Fibroblast of the aortic adventitia (primary cell): Measurements from ENCODE around the gene ACOT6. TPM values are rescaled to one million over a fixed set of nuclear protein-coding genes. Genes with fewer than 3 reads are reported as not detected.
"Not testable (repeated sequence)": the region's sequence is repeated elsewhere in the genome, so short reads cannot be mapped to it uniquely, and the experiment has no call there.

ENCODE experiments used
- DNase-seq: peaks from one replicate; pipeline ENCODE4 v3.0.0-alpha.2; 2010; ENCODE audit warnings: low read depth
- H3K4me3 ChIP-seq: 2 replicates; pipeline ENCODE4 v1.5.1; 2011; ENCODE audit warnings: low read depth, mild to moderate bottlenecking, control low read depth, low read length, moderate library complexity
- CTCF ChIP-seq: IDR thresholded peaks from 2 replicates; pipeline ENCODE4 v1.5.1; 2011; ENCODE audit warnings: mild to moderate bottlenecking, low read length, control low read depth, inconsistent platforms; ENCODE audit not compliant: insufficient read depth
- total RNA-seq: library from RNA; depleted of rRNA; stranded (reverse); fragments of >200 nt; gene quantifications from 2 replicates; pipeline ENCODE4 v1.2.3, GENCODE V29; 2012; ENCODE audit warnings: low replicate concordance

The ACOT6 gene
- not detected in 2 replicates for total RNA-seq

- no peak for TF ChIP-seq CTCF
These were observed at the start of gene ACOT6 for GRCh38 chr14:73612339-73613045. Gene ACOT6 (plus strand): TSS chr14:73612517. CDS start chr14:73612572, 55 bp downstream.

GRCh38 chr14:73562696-73563095, 49.6 kb upstream of the ACOT6 start:
- H3K4me3 ChIP-seq, DNase-seq: not testable (repeated sequence)

More at GRCh38 chr14:73612339-73613045, at the start of gene ACOT6:
- peak; percentile 62 for DNase-seq
- peak within 1 kb of the TSS; percentile 67 for H3K4me3 ChIP-seq

DNA sequence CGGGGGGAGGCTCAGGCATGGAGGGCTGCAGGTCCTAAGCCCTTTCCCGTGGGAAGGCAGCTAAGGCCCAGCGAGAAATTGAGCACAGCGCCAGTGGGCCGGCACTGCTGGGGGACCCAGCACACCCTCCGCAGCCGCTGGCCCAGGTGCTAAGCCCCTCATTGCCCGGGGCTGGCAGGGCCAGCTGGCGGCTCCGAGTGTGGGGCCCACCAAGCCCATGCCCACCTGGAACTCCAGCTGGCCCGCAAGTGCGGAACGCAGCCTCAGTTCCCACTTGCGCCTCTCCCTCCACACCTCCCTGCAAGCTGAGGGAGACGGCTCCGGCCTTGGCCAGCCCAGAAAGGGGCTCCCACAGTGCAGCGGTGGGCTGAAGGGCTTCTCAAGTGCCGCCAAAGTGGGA, 45.9 kb upstream of the ACOT6 start:
- not testable (repeated sequence) for DNase-seq, H3K4me3 ChIP-seq

DNA sequence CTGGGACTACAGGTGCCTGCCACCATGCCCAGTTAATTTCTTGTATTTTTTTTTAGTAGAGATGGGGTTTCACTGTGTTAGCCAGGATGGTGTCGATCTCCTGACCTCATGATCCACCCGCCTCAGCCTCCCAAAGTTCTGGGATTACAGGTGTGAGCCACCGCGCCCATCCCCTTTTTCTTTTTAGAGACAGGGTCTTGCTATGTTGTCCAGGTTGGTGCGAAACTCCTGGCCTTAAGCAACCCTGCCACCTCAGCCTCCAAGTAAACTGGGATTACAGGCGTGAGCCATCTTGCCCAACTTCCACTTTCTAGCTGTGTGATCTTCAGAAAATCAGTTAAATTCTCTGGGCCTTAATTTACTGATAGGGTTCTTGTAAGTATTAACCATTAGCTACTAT, 45.4 kb upstream of the ACOT6 start:
- DNase-seq, H3K4me3 ChIP-seq: not testable (repeated sequence)

GRCh38 chr14:73567358-73567757, 45.0 kb upstream of the ACOT6 start:
- TF ChIP-seq CTCF, result no peak

GRCh38 chr14:73567951-73568885, 44.1 kb upstream of the ACOT6 start:
- peak; percentile 48 for DNase-seq
- TF ChIP-seq CTCF, result no peak
- H3K4me3 ChIP-seq, result peak overlapping the region; percentile 75

More at GRCh38 chr14:73567358-73567757, 45.0 kb upstream of the ACOT6 start:
- DNase-seq, result no peak
- peak overlapping the region; percentile 0 for H3K4me3 ChIP-seq

DNA sequence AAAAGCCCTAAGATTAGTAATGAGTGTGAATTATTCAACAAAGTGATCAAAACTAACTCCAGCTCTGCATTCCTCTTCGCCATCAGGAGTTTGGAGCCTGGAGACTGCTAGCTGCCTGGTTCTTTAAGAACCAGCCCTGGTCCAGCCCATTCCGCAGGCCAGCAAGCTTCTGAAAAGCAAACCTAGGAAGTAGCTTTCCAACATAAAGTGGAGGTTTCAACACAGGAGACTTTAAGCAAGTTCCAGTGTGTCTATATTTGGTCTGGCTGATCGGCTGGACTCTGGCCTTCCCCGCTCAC, 43.5 kb upstream of the ACOT6 start:
- H3K4me3 ChIP-seq, result peak overlapping the region; percentile 75
- not testable (repeated sequence) for DNase-seq

DNA sequence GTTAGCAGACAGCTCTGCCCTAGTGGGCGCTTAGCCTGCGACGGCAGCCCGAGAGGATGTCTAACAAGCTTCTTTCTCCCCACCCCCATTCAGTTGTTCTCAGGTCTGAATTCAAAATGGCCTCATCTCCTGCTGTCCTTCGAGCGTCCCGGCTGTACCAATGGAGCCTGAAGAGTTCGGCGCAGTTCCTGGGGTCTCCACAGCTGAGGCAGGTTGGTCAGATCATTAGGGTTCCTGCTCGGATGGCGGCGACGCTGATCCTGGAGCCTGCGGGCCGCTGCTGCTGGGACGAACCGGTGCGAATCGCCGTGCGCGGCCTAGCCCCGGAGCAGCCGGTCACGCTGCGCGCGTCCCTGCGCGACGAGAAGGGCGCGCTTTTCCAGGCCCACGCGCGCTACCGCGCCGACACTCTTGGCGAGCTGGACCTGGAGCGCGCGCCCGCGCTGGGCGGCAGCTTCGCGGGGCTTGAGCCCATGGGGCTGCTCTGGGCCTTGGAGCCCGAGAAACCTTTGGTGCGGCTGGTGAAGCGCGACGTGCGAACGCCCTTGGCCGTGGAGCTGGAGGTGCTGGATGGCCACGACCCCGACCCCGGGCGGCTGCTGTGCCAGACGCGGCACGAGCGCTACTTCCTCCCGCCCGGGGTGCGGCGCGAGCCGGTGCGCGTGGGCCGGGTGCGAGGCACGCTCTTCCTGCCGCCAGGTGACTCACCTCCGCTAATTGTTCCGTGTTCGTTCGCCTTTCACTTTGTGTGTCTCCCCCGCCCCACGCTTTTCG, 42.9 kb upstream of the ACOT6 start, which contains the start of gene ACOT2:
TSS of gene ACOT2 (plus strand) at position 29 of the 774 bp plus-strand sequence. CDS start at position 57, 28 bp downstream.
- peak; percentile 9 for TF ChIP-seq CTCF
- H3K4me3 ChIP-seq, result peak within 1 kb of the TSS; percentile 75
- DNase-seq, result peak; percentile 94
